Retinal pigment epithelial cell (primary cell): ENCODE results near the gene DAZAP2.

ENCODE experiments used
- DNase-seq: peaks from one replicate; pipeline ENCODE4 v3.0.0-alpha.2; 2010; ENCODE audit warnings: low read depth
- H3K4me3 ChIP-seq: 2 replicates; pipeline ENCODE4 v1.5.1; 2011; ENCODE audit warnings: mild to moderate bottlenecking, low read length, control low read depth, moderate library complexity
- CTCF ChIP-seq: conservative IDR thresholded peaks from 2 replicates; pipeline ENCODE4 v1.5.1; 2011; ENCODE audit warnings: low read depth, low read length, control low read depth, inconsistent platforms

Gene DAZAP2

GRCh38 chr12:51238037-51238509 lies 553 bp upstream of the DAZAP2 start:
- no peak for DNase-seq
- H3K4me3 ChIP-seq, result peak overlapping the region; percentile 100
- TF ChIP-seq CTCF, result no peak

GRCh38 chr12:51240971-51241370 lies 2.3 kb downstream of the DAZAP2 start:
- no peak for DNase-seq
- no peak overlapping the region for H3K4me3 ChIP-seq
- TF ChIP-seq CTCF, result no peak

- no peak overlapping the region for H3K4me3 ChIP-seq
- no peak for DNase-seq
- TF ChIP-seq CTCF, result no peak
Measured at GRCh38 chr12:51242120-51242519, 3.5 kb downstream of the DAZAP2 start.

- no peak for DNase-seq
- TF ChIP-seq CTCF, result no peak
- no peak overlapping the region for H3K4me3 ChIP-seq
Measured at GRCh38 chr12:51242876-51243275, 4.2 kb downstream of the DAZAP2 start.

- H3K4me3 ChIP-seq, result no peak overlapping the region
- no peak for TF ChIP-seq CTCF
- no peak for DNase-seq
Measured at GRCh38 chr12:51244269-51244668, 5.6 kb downstream of the DAZAP2 start.

GRCh38 chr12:51245476-51246253 lies 7.0 kb downstream of the DAZAP2 start:
- TF ChIP-seq CTCF, result no peak

GRCh38 chr12:51246254-51246853 lies 7.7 kb downstream of the DAZAP2 start:
- no peak for DNase-seq
- H3K4me3 ChIP-seq, result no peak overlapping the region
- no peak for TF ChIP-seq CTCF

More at GRCh38 chr12:51245476-51246253, 7.0 kb downstream of the DAZAP2 start:
- H3K4me3 ChIP-seq, result no peak overlapping the region
- no peak for DNase-seq
